Activated CD4-positive, alpha-beta memory T cell treated with anti-CD3 and anti-CD28 coated beads for 36 hours (primary cell): ENCODE data around the gene JAKMIP1. TPM values are rescaled to one million over a fixed set of nuclear protein-coding genes. Genes with fewer than 3 reads are reported as not detected.

Source experiments
- CTCF ChIA-PET: fragments of 350-600 bp; sonication (Branson Sonifier 250); formaldehyde crosslinking; loops from one replicate; lab custom pipeline; 2021; ENCODE audit warnings: antibody characterized with exemption, inconsistent platforms; lab: Charles Lee
- POLR2A ChIA-PET: fragments of 350-600 bp; sonication (Branson Sonifier 250); formaldehyde crosslinking; loops from one replicate; lab custom pipeline; 2021; ENCODE audit warnings: antibody characterized with exemption; lab: Charles Lee
- DNase-seq: peaks from one replicate; pipeline ENCODE4 v3.0.0-alpha.2; 2020
- H3K27ac Mint-ChIP-seq: one replicate; pipeline ENCODE4 v1.8.0; 2021; ENCODE audit warnings: mixed read lengths
- H3K27me3 Mint-ChIP-seq: one replicate; pipeline ENCODE4 v1.8.0; 2021; ENCODE audit warnings: mixed read lengths
- H3K36me3 Mint-ChIP-seq: one replicate; pipeline ENCODE4 v1.8.0; 2021; ENCODE audit warnings: mixed read lengths
- H3K4me1 Mint-ChIP-seq: one replicate; pipeline ENCODE4 v1.8.0; 2021; ENCODE audit warnings: low read depth, mixed read lengths
- H3K4me3 Mint-ChIP-seq: one replicate; pipeline ENCODE4 v1.8.0; 2021; ENCODE audit warnings: mild to moderate bottlenecking, mixed read lengths
- H3K9me3 Mint-ChIP-seq: one replicate; pipeline ENCODE4 v1.8.0; 2021; ENCODE audit warnings: mixed read lengths
- intact Hi-C: fragments of 100-400 bp; cut with micrococcal nuclease; formaldehyde crosslinking; loops from one replicate; pipeline ENCODE4 v1.15.1; 2023
- total RNA-seq, 2 experiments: library from RNA; stranded (reverse); gene quantifications; one replicate each; pipeline ENCODE4 v1.2.3, GENCODE V29; 2021

JAKMIP1 gene
- total RNA-seq, 2 experiments from 2014 or later, result 17.7 to 18.1 TPM

DNA sequence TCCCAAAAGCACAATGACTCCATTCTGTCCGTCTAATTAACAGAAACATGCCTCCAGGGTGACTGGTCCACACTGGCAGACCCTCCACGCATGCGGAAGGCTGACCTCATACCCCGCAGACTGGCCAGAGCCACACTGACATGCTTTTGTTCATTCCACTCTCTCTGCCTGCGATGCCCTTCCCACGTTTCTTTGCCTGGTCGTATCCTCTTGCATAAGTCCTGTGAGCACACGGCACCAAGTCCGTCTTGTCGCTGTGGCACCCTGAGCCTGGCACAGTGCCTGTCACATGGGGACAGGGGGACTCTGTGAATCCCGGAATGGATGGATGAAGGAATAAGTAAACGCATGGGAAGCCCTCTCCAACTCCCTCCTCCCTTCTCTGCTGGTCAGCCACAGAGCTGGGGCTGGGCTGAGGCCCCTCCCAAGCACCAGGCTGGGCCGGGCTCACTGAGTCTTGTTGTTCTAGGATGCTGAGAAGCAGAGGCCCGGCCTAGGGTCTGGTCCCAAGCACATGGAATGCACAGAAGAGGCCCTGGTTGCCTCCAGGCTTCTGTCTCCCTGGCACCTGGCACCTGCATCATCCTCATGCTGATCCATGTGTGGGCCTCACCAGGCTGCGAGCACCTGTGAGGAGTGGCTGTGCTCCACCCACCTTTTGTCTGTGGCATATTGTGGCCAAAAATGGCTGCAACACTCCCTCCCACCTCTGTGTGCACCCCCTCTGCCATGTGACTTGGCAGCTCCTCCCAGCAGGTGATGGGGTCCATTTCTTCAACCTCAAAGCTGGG lies 143.2 kb downstream of the JAKMIP1 start:
- Mint-ChIP-seq H3K36me3 (peaks cover 41% of the 10 kb centered on the region), H3K9me3 (peaks cover 25% of the 10 kb centered on the region), H3K4me3 (no peak overlapping the region), H3K27me3 (no peaks in the 10 kb centered on the region), H3K4me1 (no peaks in the 10 kb centered on the region), H3K27ac (no peak overlapping the region)
- ChIA-PET POLR2A (no interaction called here), CTCF (no interaction called here)
- intact Hi-C loops, result no loop called here
- DNase-seq, result no peak

DNA sequence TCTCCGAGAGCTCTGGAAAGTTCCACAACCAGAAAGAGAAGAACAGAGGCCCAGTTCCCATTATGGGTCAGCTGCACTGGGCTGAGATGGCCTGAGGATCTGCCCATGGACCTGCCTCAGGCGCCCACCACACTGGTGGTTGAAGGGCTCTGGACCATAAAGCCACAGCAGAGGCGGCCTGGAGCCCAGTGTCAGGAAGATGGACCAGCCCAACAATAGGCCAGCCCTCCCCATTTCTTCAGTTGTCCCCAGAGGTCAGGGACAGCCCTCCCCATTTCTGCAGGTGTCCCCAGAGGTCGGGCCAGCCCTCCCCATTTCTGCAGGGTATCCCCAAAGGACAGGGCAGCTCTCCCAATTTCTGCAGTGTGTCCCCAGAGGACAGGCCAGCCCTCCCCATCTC lies 144.9 kb downstream of the JAKMIP1 start:
- no peaks in the 10 kb centered on the region for H3K27me3 Mint-ChIP-seq
- ChIA-PET CTCF (no interaction called here), POLR2A (no interaction called here)
- intact Hi-C loops, result no loop called here
- H3K4me1 Mint-ChIP-seq, result no peaks in the 10 kb centered on the region
- peaks cover 28% of the 10 kb centered on the region for H3K36me3 Mint-ChIP-seq
- no peak for DNase-seq
- peaks cover 21% of the 10 kb centered on the region for H3K9me3 Mint-ChIP-seq
- no peak overlapping the region for H3K27ac Mint-ChIP-seq
- H3K4me3 Mint-ChIP-seq, result no peak overlapping the region

DNA sequence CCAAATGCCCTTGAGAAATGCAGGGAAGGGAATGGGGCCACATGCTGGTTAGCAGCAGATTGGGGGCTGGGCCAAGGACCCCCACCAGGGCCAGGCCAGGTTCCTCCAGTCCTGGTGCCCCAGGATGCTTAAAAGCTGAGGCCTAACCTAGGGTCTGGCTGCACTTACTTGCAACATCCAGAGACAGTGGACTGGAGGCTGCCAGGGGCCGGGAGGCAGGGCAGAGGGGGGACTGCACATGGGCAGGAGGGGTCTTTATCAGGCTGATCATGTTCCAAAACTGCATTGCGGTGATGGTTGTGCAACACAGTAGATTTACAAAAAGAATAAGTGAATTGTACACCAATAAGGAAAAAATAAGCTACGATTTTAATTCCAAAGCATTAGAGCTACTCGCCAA lies 145.3 kb downstream of the JAKMIP1 start:
- CTCF ChIA-PET, result no interaction called here
- H3K9me3 Mint-ChIP-seq, result peaks cover 17% of the 10 kb centered on the region
- no peak for DNase-seq
- POLR2A ChIA-PET, result no interaction called here
- H3K27me3 Mint-ChIP-seq, result no peaks in the 10 kb centered on the region
- no peak overlapping the region for H3K4me3 Mint-ChIP-seq
- H3K4me1 Mint-ChIP-seq, result no peaks in the 10 kb centered on the region
- H3K27ac Mint-ChIP-seq, result no peak overlapping the region
- intact Hi-C loops, result no loop called here
- peaks cover 24% of the 10 kb centered on the region for H3K36me3 Mint-ChIP-seq

DNA sequence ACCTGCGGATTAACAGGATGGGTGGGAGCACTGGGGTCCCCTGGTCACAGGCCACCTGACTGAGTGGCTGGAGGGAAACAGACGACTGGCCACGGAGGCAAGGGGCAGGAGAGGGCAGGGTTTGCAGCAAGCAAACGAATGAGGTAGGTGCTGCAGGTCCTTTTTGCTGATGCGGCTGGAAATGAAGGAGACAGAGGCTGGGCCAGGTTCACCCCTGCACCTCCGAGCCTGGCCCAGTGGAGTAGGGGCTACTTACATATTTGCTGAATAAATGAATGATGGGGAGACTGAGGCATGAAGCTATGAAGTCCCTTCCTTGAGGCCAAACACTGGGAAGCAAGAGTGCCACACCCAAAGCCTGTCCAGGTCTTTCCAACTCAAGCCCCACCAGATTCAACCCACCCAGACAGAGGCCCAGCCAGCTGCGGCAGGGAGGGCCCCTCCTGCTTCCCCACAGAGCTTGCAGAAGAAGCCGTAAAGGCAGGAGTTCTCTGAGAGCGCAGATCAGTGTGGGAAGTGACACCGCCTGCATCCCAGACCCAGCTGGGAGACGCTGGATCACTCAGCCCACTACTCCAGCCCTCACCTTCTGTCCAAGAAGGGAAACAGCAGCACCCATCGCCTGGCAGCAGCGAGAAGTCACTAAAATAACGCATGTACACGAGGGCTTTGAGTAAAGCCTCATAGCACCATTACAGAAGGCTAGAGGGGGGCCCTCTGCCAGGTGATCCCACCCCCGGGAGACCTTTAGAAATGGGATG lies 146.0 kb downstream of the JAKMIP1 start:
- no peak for DNase-seq
- no peak overlapping the region for H3K4me3 Mint-ChIP-seq
- no peaks in the 10 kb centered on the region for H3K4me1 Mint-ChIP-seq
- ChIA-PET POLR2A (no interaction called here), CTCF (no interaction called here)
- intact Hi-C loops, result no loop called here
- H3K27me3 Mint-ChIP-seq, result no peaks in the 10 kb centered on the region
- H3K9me3 Mint-ChIP-seq, result peaks cover 12% of the 10 kb centered on the region
- H3K27ac Mint-ChIP-seq, result no peak overlapping the region
- peaks cover 20% of the 10 kb centered on the region for H3K36me3 Mint-ChIP-seq

DNA sequence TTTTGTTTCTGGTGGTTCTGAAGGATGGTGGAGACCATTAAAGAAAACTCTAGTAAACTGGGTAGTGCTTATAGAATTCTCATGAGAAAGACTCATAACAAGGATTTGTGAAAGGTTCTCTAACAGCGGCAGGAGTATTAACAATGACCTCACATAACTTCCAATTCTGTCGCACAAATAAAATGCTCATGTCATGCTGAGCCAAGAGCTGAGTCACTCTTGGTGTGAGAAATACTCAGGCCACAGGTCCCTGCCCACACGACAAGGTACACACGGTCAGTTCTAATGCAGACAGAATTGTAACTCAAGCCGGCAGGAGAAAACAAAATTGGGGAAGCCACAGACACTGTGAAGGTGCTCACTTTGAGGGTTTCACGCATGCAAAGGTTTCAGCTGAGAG lies 147.7 kb downstream of the JAKMIP1 start:
- H3K36me3 Mint-ChIP-seq, result peaks cover 8% of the 10 kb centered on the region

DNA sequence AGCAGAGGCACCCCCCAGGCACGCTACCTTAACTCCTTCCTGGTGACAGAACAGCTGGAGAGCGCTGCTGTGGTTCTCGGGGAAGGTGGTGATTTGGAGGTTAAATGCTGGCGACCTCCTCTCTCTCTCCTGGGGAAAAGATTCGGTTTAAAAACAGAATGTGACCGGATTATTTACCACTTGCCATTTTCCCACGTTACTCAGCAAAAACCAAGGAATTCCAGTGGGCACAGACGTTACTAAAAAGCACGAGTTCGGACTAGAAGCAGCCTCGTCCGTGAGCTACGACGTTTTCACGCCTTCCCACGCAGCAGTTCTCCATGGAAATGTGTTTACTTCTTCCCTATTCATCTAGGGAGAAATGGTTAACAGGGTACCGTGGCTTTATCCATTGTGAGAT lies 149.8 kb downstream of the JAKMIP1 start:
- H3K9me3 Mint-ChIP-seq, result no peaks in the 10 kb centered on the region
- peaks cover 2% of the 10 kb centered on the region for H3K36me3 Mint-ChIP-seq
- POLR2A ChIA-PET, result no interaction called here
- H3K4me3 Mint-ChIP-seq, result no peak overlapping the region
- no peak overlapping the region for H3K27ac Mint-ChIP-seq
- H3K27me3 Mint-ChIP-seq, result no peaks in the 10 kb centered on the region
- CTCF ChIA-PET, result no interaction called here
- no peak for DNase-seq
- intact Hi-C loops, result no loop called here
- H3K4me1 Mint-ChIP-seq, result no peaks in the 10 kb centered on the region

More for the DNA sequence above, 147.7 kb downstream of the JAKMIP1 start:
- intact Hi-C loops, result no loop called here
- ChIA-PET POLR2A (no interaction called here), CTCF (no interaction called here)
- DNase-seq, result no peak
- no peaks in the 10 kb centered on the region for H3K9me3 Mint-ChIP-seq
- no peaks in the 10 kb centered on the region for H3K27me3 Mint-ChIP-seq
- H3K4me1 Mint-ChIP-seq, result no peaks in the 10 kb centered on the region
- no peak overlapping the region for H3K4me3 Mint-ChIP-seq
- no peak overlapping the region for H3K27ac Mint-ChIP-seq

DNA sequence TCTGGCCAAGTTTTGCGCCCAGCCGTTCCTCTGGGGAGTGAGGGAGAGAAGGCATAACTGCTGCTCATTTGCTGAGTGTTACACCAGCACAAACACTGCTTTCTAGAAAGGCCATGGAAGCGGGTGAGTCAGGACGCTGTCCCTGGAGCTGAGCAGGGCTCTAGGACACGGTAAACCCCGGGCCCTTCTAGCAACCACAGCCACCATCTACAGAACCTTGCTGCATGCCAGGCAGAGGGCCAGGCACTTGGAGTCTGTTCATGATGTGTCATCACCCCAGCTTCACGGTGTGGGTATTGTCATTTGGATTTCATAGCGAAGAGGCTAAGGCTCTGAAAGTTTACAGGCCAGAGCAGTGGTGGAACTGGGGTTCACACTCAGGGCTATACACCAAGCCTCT lies 150.4 kb downstream of the JAKMIP1 start:
- intact Hi-C loops, result no loop called here
- no peaks in the 10 kb centered on the region for H3K27me3 Mint-ChIP-seq
- DNase-seq, result no peak
- CTCF ChIA-PET, result interaction anchor here (0.8 kb wide), 1 partner anchor 200 kb away, joined by 3 read pairs; no protein-coding TSS in a partner anchor
- no peak overlapping the region for H3K27ac Mint-ChIP-seq
- POLR2A ChIA-PET, result no interaction called here
- peaks cover 2% of the 10 kb centered on the region for H3K36me3 Mint-ChIP-seq
- no peaks in the 10 kb centered on the region for H3K4me1 Mint-ChIP-seq
- no peaks in the 10 kb centered on the region for H3K9me3 Mint-ChIP-seq
- no peak overlapping the region for H3K4me3 Mint-ChIP-seq

DNA sequence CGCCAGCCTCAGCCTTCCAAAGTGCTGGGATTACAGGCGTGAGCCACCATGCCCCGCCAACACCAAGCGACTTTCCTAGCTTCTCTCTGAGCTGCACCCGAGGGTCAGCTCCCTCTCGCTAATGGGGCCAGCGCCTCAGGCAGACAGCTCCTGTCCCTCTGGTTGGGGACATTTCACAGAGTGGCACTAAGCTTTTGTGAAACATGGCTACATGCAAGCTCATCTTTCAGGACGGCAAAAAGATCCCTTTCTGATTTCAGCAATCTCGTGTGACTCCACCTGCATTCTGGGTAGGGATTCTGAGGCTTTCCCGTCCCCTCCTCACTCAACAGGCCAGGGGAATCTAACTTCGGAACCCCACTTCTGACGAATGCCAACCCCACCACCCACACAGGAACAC lies 151.1 kb downstream of the JAKMIP1 start:
- peaks cover under 1% of the 10 kb centered on the region for H3K27me3 Mint-ChIP-seq
- H3K27ac Mint-ChIP-seq, result no peak overlapping the region
- no peaks in the 10 kb centered on the region for H3K4me1 Mint-ChIP-seq
- H3K4me3 Mint-ChIP-seq, result no peak overlapping the region
- no peaks in the 10 kb centered on the region for H3K9me3 Mint-ChIP-seq
- POLR2A ChIA-PET, result no interaction called here
- intact Hi-C loops, result no loop called here
- DNase-seq, result no peak
- H3K36me3 Mint-ChIP-seq, result peaks cover 2% of the 10 kb centered on the region
- CTCF ChIA-PET, result interaction anchor here (0.8 kb wide), 1 partner anchor 201 kb away, joined by 3 read pairs; no protein-coding TSS in a partner anchor

DNA sequence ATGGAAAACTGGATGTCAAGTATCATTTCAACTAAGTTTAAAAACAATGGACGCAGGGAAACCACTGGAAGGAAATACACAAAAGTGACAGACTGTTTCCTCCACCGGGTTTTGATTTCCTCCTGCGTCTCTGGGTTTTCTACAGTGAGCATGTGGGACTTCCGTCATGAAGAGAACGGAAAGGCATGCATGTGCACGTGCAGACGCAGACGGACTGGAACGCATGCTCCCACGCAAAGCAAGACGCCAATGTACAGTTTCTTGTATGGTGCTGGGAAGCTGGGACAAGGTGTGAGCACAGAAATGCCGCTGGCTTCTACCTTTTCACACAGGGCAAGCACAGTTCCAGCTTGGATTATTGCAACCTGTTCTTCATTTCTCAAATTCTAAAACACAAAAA lies 151.8 kb downstream of the JAKMIP1 start:
- Mint-ChIP-seq H3K27ac (no peak overlapping the region), H3K27me3 (peaks cover 5% of the 10 kb centered on the region), H3K4me1 (no peaks in the 10 kb centered on the region), H3K36me3 (no peaks in the 10 kb centered on the region), H3K9me3 (no peaks in the 10 kb centered on the region), H3K4me3 (no peak overlapping the region)
- POLR2A ChIA-PET, result no interaction called here
- DNase-seq, result no peak
- intact Hi-C loops, result no loop called here
- CTCF ChIA-PET, result no interaction called here

DNA sequence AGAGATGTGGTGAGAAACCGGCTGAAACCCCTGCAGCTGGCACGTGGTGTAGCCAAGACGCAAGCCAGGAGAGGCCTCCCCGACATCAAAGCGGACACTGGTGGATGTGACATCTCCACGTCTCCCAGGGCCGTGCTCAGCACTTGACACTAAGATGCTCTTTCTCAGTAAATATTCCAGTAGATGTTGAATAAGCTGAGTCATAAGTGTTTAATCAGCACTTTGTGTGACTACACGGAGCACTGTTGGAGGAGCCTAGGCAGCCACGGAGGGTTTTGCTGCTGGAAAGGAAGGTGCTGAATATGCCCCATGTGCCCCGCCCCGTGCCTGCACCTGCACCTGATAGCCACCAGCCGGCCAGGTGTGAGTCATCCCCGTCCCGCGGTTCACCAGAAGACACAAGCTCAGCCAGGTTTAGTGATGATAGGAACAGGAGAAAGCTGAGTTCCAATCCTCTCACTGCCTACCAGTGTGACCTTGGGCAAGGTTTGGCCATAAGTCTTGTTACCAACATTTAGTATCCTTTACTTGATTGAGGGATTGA lies 153.1 kb downstream of the JAKMIP1 start:
- Mint-ChIP-seq H3K27me3 (peaks cover 5% of the 10 kb centered on the region), H3K4me1 (peaks cover 5% of the 10 kb centered on the region), H3K9me3 (no peaks in the 10 kb centered on the region), H3K27ac (no peak overlapping the region), H3K4me3 (no peak overlapping the region), H3K36me3 (no peaks in the 10 kb centered on the region)
- CTCF ChIA-PET, result no interaction called here
- POLR2A ChIA-PET, result no interaction called here
- intact Hi-C loops, result no loop called here
- peak; percentile 27 for DNase-seq

DNA sequence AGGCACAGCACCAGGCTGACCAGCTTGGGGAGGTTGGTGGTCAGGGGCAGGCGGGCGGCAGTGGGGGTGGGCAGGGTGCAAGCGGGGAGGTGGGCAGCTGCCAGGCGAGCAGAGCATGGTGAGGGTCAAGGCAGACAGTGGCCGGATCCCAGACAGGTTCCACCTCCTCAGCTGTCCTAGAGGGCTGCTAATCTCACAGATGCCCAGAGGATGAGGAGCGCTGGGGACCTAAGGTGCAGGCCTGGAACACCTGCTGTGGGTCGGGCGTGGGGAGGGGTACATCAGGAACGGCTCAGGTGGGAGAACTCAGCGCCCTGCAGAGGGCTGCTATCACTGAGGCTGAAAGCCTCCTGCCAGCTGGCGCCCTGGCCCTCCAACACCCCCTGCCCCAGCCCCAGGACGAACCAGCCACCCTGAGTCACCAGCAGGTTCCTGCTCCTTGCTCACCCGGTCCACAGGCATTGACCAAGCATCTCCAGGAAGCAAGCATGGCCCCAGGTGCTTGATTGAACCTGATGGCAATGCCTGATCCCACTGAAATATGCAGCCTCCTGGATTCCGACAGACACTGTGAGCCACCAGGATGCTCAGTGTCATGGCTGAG lies 153.7 kb downstream of the JAKMIP1 start:
- Mint-ChIP-seq H3K9me3 (no peaks in the 10 kb centered on the region), H3K4me1 (peaks cover 10% of the 10 kb centered on the region), H3K27me3 (peaks cover 5% of the 10 kb centered on the region), H3K27ac (no peak overlapping the region), H3K4me3 (no peak overlapping the region), H3K36me3 (no peaks in the 10 kb centered on the region)
- ChIA-PET POLR2A (no interaction called here), CTCF (interaction anchor here (0.8 to 1.4 kb wide), 2 partner anchors 26 to 49 kb away, joined by 3 to 4 read pairs; no protein-coding TSS in a partner anchor)
- no peak for DNase-seq
- intact Hi-C loops, result no loop called here

DNA sequence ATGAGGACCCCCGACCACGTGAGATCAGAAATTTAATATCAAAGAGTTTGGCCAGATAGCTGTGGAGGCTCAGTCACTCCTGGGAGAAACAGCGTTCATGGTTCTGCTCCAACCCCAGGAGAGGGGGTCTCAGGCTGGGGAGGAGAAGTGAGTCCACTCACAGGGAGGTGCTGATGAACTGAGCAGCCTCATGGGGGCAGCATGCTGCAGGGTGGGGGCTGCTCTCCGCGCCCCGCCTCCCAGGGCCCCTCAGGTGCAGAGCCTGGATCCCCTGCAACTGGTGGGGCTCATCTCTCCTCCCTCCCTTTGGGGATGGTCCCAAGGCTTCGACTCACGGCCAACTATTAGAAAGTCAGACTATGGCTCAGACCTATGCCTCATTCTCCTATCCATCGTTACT lies 155.5 kb downstream of the JAKMIP1 start:
- ChIA-PET POLR2A (no interaction called here), CTCF (no interaction called here)
- Mint-ChIP-seq H3K4me3 (no peak overlapping the region), H3K27me3 (peaks cover 5% of the 10 kb centered on the region), H3K4me1 (peaks cover 17% of the 10 kb centered on the region), H3K27ac (no peak overlapping the region), H3K36me3 (no peaks in the 10 kb centered on the region), H3K9me3 (no peaks in the 10 kb centered on the region)
- DNase-seq, result no peak
- intact Hi-C loops, result no loop called here
